HEK293 (cell line): Measurements from ENCODE around the gene METTL17.
A peak's percentile ranks its signal among the peaks of the same experiment; 100 is the strongest.

Source experiments
- CTCF ChIA-PET: fragments of 350-600 bp; formaldehyde crosslinking; extraction: SDS; loops from one replicate; lab custom pipeline; 2021; ENCODE audit warnings: antibody characterized with exemption; lab: Yijun Ruan, JAX
- POLR2A ChIA-PET: fragments of 300-600 bp; formaldehyde crosslinking; extraction: SDS; loops from one replicate; lab custom pipeline; 2020; ENCODE audit warnings: antibody characterized with exemption, inconsistent platforms; lab: Yijun Ruan, JAX
- H3K27ac ChIP-seq: fragments of 200-500 bp; sonication (Bioruptor generic); 2 replicates; pipeline ENCODE4 v1.5.1; 2014; ENCODE audit warnings: low read depth, low read length, control low read depth, inconsistent platforms; ENCODE audit errors: extremely low read depth
- H3K36me3 ChIP-seq, 2 experiments: fragments of 200-500 bp in 1 of 2; sonication (Bioruptor generic) in 1 of 2; 1 replicate in 1 of 2; 2 replicates in 1 of 2; pipeline ENCODE4 v1.5.1; 2014 to 2017; ENCODE audit warnings: inconsistent platforms in 2 of 2, low read length in 2 of 2; ENCODE audit not compliant: control insufficient read depth in 2 of 2, insufficient read depth in 1 of 2
- H3K4me1 ChIP-seq: fragments of 200-500 bp; sonication (Bioruptor generic); 2 replicates; pipeline ENCODE4 v1.5.1; 2014; ENCODE audit warnings: mild to moderate bottlenecking, low read length, inconsistent platforms; ENCODE audit not compliant: control insufficient read depth, insufficient read depth
- H3K4me3 ChIP-seq: 2 replicates; pipeline ENCODE4 v1.5.1; 2011; ENCODE audit warnings: low read depth, mild to moderate bottlenecking, control low read depth, low read length, moderate library complexity
- H3K9me3 ChIP-seq: fragments of 200-500 bp; sonication (Bioruptor generic); 2 replicates; pipeline ENCODE4 v1.5.1; 2014; ENCODE audit warnings: low read depth, low read length, inconsistent platforms; ENCODE audit not compliant: control insufficient read depth, insufficient read depth
- BCL6B ChIP-seq: fragments of 450-650 bp; formaldehyde crosslinking; IDR thresholded peaks from 2 replicates; pipeline ENCODE4 v1.5.1; 2017; ENCODE audit warnings: missing biosample characterization, missing genetic modification characterization
- GLIS1 ChIP-seq: fragments of 450-650 bp; formaldehyde crosslinking; IDR thresholded peaks from 2 replicates; pipeline ENCODE4 v1.5.1; 2016; ENCODE audit warnings: missing biosample characterization, missing genetic modification characterization
- KLF1 ChIP-seq: fragments of 450-650 bp; formaldehyde crosslinking; IDR thresholded peaks from 2 replicates; pipeline ENCODE4 v1.5.1; 2016; ENCODE audit warnings: missing biosample characterization, missing genetic modification characterization
- KLF16 ChIP-seq: fragments of 450-650 bp; formaldehyde crosslinking; IDR thresholded peaks from 2 replicates; pipeline ENCODE4 v1.5.1; 2017; ENCODE audit warnings: missing biosample characterization, missing genetic modification characterization
- MYNN ChIP-seq: fragments of 450-650 bp; formaldehyde crosslinking; IDR thresholded peaks from 2 replicates; pipeline ENCODE4 v1.5.1; 2016; ENCODE audit warnings: missing biosample characterization, missing genetic modification characterization, borderline replicate concordance
- MZF1 ChIP-seq: fragments of 450-650 bp; formaldehyde crosslinking; IDR thresholded peaks from 2 replicates; pipeline ENCODE4 v1.5.1; 2017; ENCODE audit warnings: missing biosample characterization, missing genetic modification characterization, borderline replicate concordance
- OSR2 ChIP-seq: fragments of 450-650 bp; formaldehyde crosslinking; IDR thresholded peaks from 2 replicates; pipeline ENCODE4 v1.5.1; 2016; ENCODE audit warnings: missing biosample characterization, missing genetic modification characterization
- SCRT2 ChIP-seq: fragments of 450-650 bp; formaldehyde crosslinking; IDR thresholded peaks from 2 replicates; pipeline ENCODE4 v1.5.1; 2016; ENCODE audit warnings: missing biosample characterization, missing genetic modification characterization
- SP2 ChIP-seq: fragments of 450-650 bp; formaldehyde crosslinking; IDR thresholded peaks from 2 replicates; pipeline ENCODE4 v1.5.1; 2016; ENCODE audit warnings: missing biosample characterization, missing genetic modification characterization
- ZBTB10 ChIP-seq: fragments of 450-650 bp; formaldehyde crosslinking; IDR thresholded peaks from 2 replicates; pipeline ENCODE4 v1.5.1; 2016; ENCODE audit warnings: missing biosample characterization, missing genetic modification characterization
- ZBTB20 ChIP-seq: fragments of 450-650 bp; formaldehyde crosslinking; IDR thresholded peaks from 2 replicates; pipeline ENCODE4 v1.5.1; 2016; ENCODE audit warnings: missing biosample characterization, missing genetic modification characterization
- ZBTB26 ChIP-seq: fragments of 450-650 bp; formaldehyde crosslinking; optimal IDR thresholded peaks from 2 replicates; pipeline ENCODE3; 2016; ENCODE audit warnings: missing biosample characterization, mild to moderate bottlenecking, missing genetic modification characterization
- ZBTB48 ChIP-seq: fragments of 450-650 bp; formaldehyde crosslinking; IDR thresholded peaks from 2 replicates; pipeline ENCODE4 v1.5.1; 2016; ENCODE audit warnings: missing biosample characterization, missing genetic modification characterization
- ZBTB8A ChIP-seq: fragments of 450-650 bp; formaldehyde crosslinking; IDR thresholded peaks from 2 replicates; pipeline ENCODE4 v1.5.1; 2016; ENCODE audit warnings: missing biosample characterization, missing genetic modification characterization
- ZEB2 ChIP-seq: fragments of 450-650 bp; formaldehyde crosslinking; IDR thresholded peaks from 2 replicates; pipeline ENCODE4 v1.5.1; 2016; ENCODE audit warnings: missing biosample characterization, missing genetic modification characterization
- ZFHX2 ChIP-seq: fragments of 450-650 bp; formaldehyde crosslinking; conservative IDR thresholded peaks from 2 replicates; pipeline ENCODE4 v1.5.1; 2016; ENCODE audit warnings: missing biosample characterization, missing genetic modification characterization
- ZFP69B ChIP-seq: fragments of 450-650 bp; formaldehyde crosslinking; IDR thresholded peaks from 2 replicates; pipeline ENCODE4 v1.5.1; 2016; ENCODE audit warnings: missing biosample characterization, missing genetic modification characterization
- ZNF112 ChIP-seq: fragments of 450-650 bp; formaldehyde crosslinking; IDR thresholded peaks from 2 replicates; pipeline ENCODE4 v1.5.0; 2017; ENCODE audit warnings: missing biosample characterization, missing genetic modification characterization
- ZNF394 ChIP-seq: fragments of 450-650 bp; formaldehyde crosslinking; IDR thresholded peaks from 2 replicates; pipeline ENCODE4 v1.5.1; 2016; ENCODE audit warnings: missing biosample characterization, missing genetic modification characterization, mild to moderate bottlenecking, moderate library complexity, borderline replicate concordance
- ZNF398 ChIP-seq: fragments of 450-650 bp; formaldehyde crosslinking; IDR thresholded peaks from 2 replicates; pipeline ENCODE4 v1.5.1; 2017; ENCODE audit warnings: missing biosample characterization, missing genetic modification characterization
- ZNF423 ChIP-seq: fragments of 450-650 bp; formaldehyde crosslinking; IDR thresholded peaks from 2 replicates; pipeline ENCODE4 v1.5.1; 2016; ENCODE audit warnings: missing biosample characterization, missing genetic modification characterization
- ZNF629 ChIP-seq: fragments of 450-650 bp; formaldehyde crosslinking; IDR thresholded peaks from 2 replicates; pipeline ENCODE4 v1.5.1; 2017; ENCODE audit warnings: missing biosample characterization, missing genetic modification characterization
- ZNF707 ChIP-seq: fragments of 450-650 bp; formaldehyde crosslinking; IDR thresholded peaks from 2 replicates; pipeline ENCODE4 v1.5.1; 2016; ENCODE audit warnings: missing biosample characterization, missing genetic modification characterization
- ZSCAN4 ChIP-seq: fragments of 450-650 bp; formaldehyde crosslinking; IDR thresholded peaks from 2 replicates; pipeline ENCODE4 v1.5.1; 2017; ENCODE audit warnings: missing biosample characterization, missing genetic modification characterization
- ZSCAN5A ChIP-seq: fragments of 450-650 bp; formaldehyde crosslinking; IDR thresholded peaks from 2 replicates; pipeline ENCODE4 v1.5.1; 2016; ENCODE audit warnings: missing biosample characterization, missing genetic modification characterization
- ZXDB ChIP-seq: fragments of 450-650 bp; formaldehyde crosslinking; IDR thresholded peaks from 2 replicates; pipeline ENCODE4 v1.5.1; 2016; ENCODE audit warnings: missing biosample characterization, missing genetic modification characterization

METTL17 gene

GRCh38 chr14:21024585-21025370, 35.0 kb downstream of the METTL17 start, which contains the start of gene NDRG2:
Gene NDRG2 (minus strand): TSS chr14:21025061. CDS start chr14:21023315, 1,746 bp downstream.
- peak within 1 kb of the TSS; percentile 74; the same call in 1 of the 2 replicates for H3K27ac ChIP-seq
- H3K4me3 ChIP-seq = peak within 1 kb of the TSS; percentile 69
- peaks cover 10% of the 10 kb centered on the region; the same call in 1 of the 2 replicates for H3K4me1 ChIP-seq
- ChIA-PET CTCF (interaction anchor here (1.7 kb wide), 1 partner anchor 13 kb away, joined by 4 read pairs; no protein-coding TSS in a partner anchor), POLR2A (interaction anchor here (0.7 to 1.0 kb wide), 2 partner anchors 10 to 47 kb away, joined by 3 to 5 read pairs; no protein-coding TSS in a partner anchor)
- H3K36me3 ChIP-seq = peaks cover 0 to 22% of the 10 kb centered on the region in 2 experiments; a peak in 2 of 3 replicates
- H3K9me3 ChIP-seq = no peaks in the 10 kb centered on the region
- 0 out of 2 replicates have a peak, but pooled peaks have one; percentile 14 for TF ChIP-seq ZNF394 (tag by site-specific recombination)
- TF ChIP-seq ZBTB8A (tag by site-specific recombination) = peak; percentile 89
- 0 out of 2 replicates have a peak, but pooled peaks have one; percentile 30 for TF ChIP-seq ZNF398 (tag by site-specific recombination)
- TF ChIP-seq ZFP69B (tag by site-specific recombination) = 0 out of 2 replicates have a peak, but pooled peaks have one; percentile 41
- TF ChIP-seq ZXDB (tag by site-specific recombination) = peak; percentile 69; the same call in 1 of the 2 replicates
- no peak for TF ChIP-seq BCL6B (tag by site-specific recombination)
- TF ChIP-seq KLF1 (tag by site-specific recombination) = peak; percentile 51; the same call in 1 of the 2 replicates
- peak; percentile 78 for TF ChIP-seq SCRT2 (tag by site-specific recombination)
- peak; percentile 52; the same call in 1 of the 2 replicates for TF ChIP-seq ZNF423 (tag by site-specific recombination)
- peak; percentile 48 for TF ChIP-seq SP2 (tag by site-specific recombination)
- peak; percentile 48; the same call in 1 of the 2 replicates for TF ChIP-seq ZFHX2 (tag by site-specific recombination)
- TF ChIP-seq GLIS1 (tag by site-specific recombination) = peak; percentile 37; the same call in 1 of the 2 replicates
- TF ChIP-seq ZEB2 = peak; percentile 58
- peak; percentile 69; the same call in 1 of the 2 replicates for TF ChIP-seq ZSCAN5A (tag by site-specific recombination)
- TF ChIP-seq OSR2 (tag by site-specific recombination) = no peak
- TF ChIP-seq MZF1 (tag by site-specific recombination) = 0 out of 2 replicates have a peak, but pooled peaks have one; percentile 43
- TF ChIP-seq ZBTB10 (tag by site-specific recombination) = peak; percentile 45; the same call in 1 of the 2 replicates
- peak; percentile 64; the same call in 1 of the 2 replicates for TF ChIP-seq KLF16 (tag by site-specific recombination)
- TF ChIP-seq ZNF112 (tag by site-specific recombination) = no peak
- no peak for TF ChIP-seq MYNN
- TF ChIP-seq ZBTB48 (tag by site-specific recombination) = peak; percentile 74
- TF ChIP-seq ZBTB26 (tag by site-specific recombination) = peak; percentile 61
- TF ChIP-seq ZNF629 = peak; percentile 41; the same call in 1 of the 2 replicates
- TF ChIP-seq ZSCAN4 (tag by site-specific recombination) = 0 out of 2 replicates have a peak, but pooled peaks have one; percentile 10
- no peak for TF ChIP-seq ZNF707 (tag by site-specific recombination)
- TF ChIP-seq ZBTB20 (tag by site-specific recombination) = peak; percentile 66
